PC-3 (cell line): Measurements from ENCODE around the gene FNDC7. TPM values are rescaled to one million over a fixed set of nuclear protein-coding genes. Genes with fewer than 3 reads are reported as not detected.
A peak's percentile ranks its signal among the peaks of the same experiment; 100 is the strongest.

Experiments
- ATAC-seq: fragments of 200-7000 bp; cut with Tn5 transposase; 2 replicates; pipeline ENCODE4 v1.9.1; 2020; ENCODE audit warnings: mild to moderate bottlenecking, moderate library complexity
- BruUV-seq: library from RNA; stranded (reverse); fragments of 400-500 nt; replicated peaks from 2 replicates; lab custom pipeline; 2021; lab: Mats Ljungman, UMichigan
- CTCF ChIA-PET: fragments of 300-600 bp; sonication (Branson Sonifier 250); formaldehyde crosslinking; loops from one replicate; lab custom pipeline; 2022; ENCODE audit warnings: antibody characterized with exemption; lab: Charles Lee
- POLR2A ChIA-PET: fragments of 300-600 bp; sonication (Branson Sonifier 250); formaldehyde crosslinking; loops from one replicate; lab custom pipeline; 2022; ENCODE audit warnings: antibody characterized with exemption; ENCODE audit not compliant: unreplicated experiment; lab: Charles Lee
- DNase-seq: peaks from one replicate; pipeline ENCODE4 v3.0.0-alpha.2; 2015
- H2AFZ ChIP-seq: fragments of 300-600 bp; sonication (generic); 2 replicates; pipeline ENCODE4 v1.6.0; 2016; ENCODE audit warnings: antibody characterized with exemption, low read length
- H3F3A ChIP-seq: fragments of 300-600 bp; sonication (generic); one replicate; pipeline ENCODE4 v1.6.0; 2017; ENCODE audit warnings: antibody characterized with exemption, low read length, control low read depth, mild to moderate bottlenecking; ENCODE audit not compliant: unreplicated experiment
- H3K27ac ChIP-seq: fragments of 300-600 bp; sonication (generic); 2 replicates; pipeline ENCODE4 v1.5.1; 2016; ENCODE audit warnings: mild to moderate bottlenecking, low read length
- H3K27me3 ChIP-seq: fragments of 300-600 bp; sonication (generic); 2 replicates; pipeline ENCODE4 v1.6.1; 2016; ENCODE audit warnings: low read length, mixed read lengths
- H3K36me3 ChIP-seq: fragments of 300-600 bp; sonication (generic); 2 replicates; pipeline ENCODE4 v1.6.1; 2016; ENCODE audit warnings: low read depth, mixed run types, low read length, mixed read lengths
- H3K4me1 ChIP-seq: fragments of 300-600 bp; sonication (generic); 2 replicates; pipeline ENCODE4 v1.5.1; 2016; ENCODE audit warnings: low read length; ENCODE audit not compliant: insufficient read depth
- H3K4me2 ChIP-seq: fragments of 300-600 bp; sonication (generic); 2 replicates; pipeline ENCODE4 v1.6.0; 2016; ENCODE audit warnings: low read length
- H3K4me3 ChIP-seq: fragments of 300-600 bp; sonication (generic); 2 replicates; pipeline ENCODE4 v1.5.1; 2016; ENCODE audit warnings: mild to moderate bottlenecking, low read length, mixed read lengths
- H3K79me2 ChIP-seq: fragments of 300-600 bp; sonication (generic); 2 replicates; pipeline ENCODE4 v1.6.1; 2017; ENCODE audit warnings: low read length, mixed read lengths
- H3K9ac ChIP-seq: fragments of 300-600 bp; sonication (generic); 2 replicates; pipeline ENCODE4 v1.6.0; 2016; ENCODE audit warnings: mild to moderate bottlenecking, low read length
- H3K9me2 ChIP-seq: fragments of 300-600 bp; sonication (generic); replicated peaks from 2 replicates; pipeline ENCODE4 v1.6.1; 2016; ENCODE audit warnings: mixed run types, low read length, mixed read lengths
- H3K9me3 ChIP-seq: fragments of 300-600 bp; sonication (generic); 2 replicates; pipeline ENCODE4 v1.6.1; 2016; ENCODE audit warnings: low read length, mixed read lengths
- H4K20me1 ChIP-seq: fragments of 300-600 bp; sonication (generic); 2 replicates; pipeline ENCODE4 v1.6.1; 2016; ENCODE audit warnings: low read length, mixed read lengths
- EZH2 ChIP-seq: fragments of 300-600 bp; sonication (generic); IDR thresholded peaks from one replicate; pipeline ENCODE4 v1.6.1; 2017; ENCODE audit warnings: antibody characterized with exemption, mild to moderate bottlenecking, low read length; ENCODE audit not compliant: unreplicated experiment
- EZH2phosphoT487 ChIP-seq: fragments of 300-600 bp; sonication (generic); IDR thresholded peaks from 2 replicates; pipeline ENCODE4 v1.6.1; 2018; ENCODE audit warnings: mild to moderate bottlenecking, antibody characterized with exemption, low read length, borderline replicate concordance
- intact Hi-C: fragments of 100-400 bp; cut with micrococcal nuclease; formaldehyde crosslinking; loops from 2 replicates; pipeline ENCODE4 v1.9.0; 2023
- total RNA-seq: library from RNA; depleted of rRNA; stranded (reverse); fragments of >200 nt; gene quantifications from 2 replicates; pipeline ENCODE4 v1.2.3, GENCODE V29; 2014
- TF ChIP-seq, protein P1 (sequence below): fragments of 300-600 bp; sonication (generic); conservative IDR thresholded peaks from 2 replicates; pipeline ENCODE4 v1.5.1; 2017; ENCODE audit warnings: antibody characterized with exemption, low read depth, mild to moderate bottlenecking, low read length

The FNDC7 gene
- total RNA-seq, 1 experiment from 2014 or later: not detected

DNA sequence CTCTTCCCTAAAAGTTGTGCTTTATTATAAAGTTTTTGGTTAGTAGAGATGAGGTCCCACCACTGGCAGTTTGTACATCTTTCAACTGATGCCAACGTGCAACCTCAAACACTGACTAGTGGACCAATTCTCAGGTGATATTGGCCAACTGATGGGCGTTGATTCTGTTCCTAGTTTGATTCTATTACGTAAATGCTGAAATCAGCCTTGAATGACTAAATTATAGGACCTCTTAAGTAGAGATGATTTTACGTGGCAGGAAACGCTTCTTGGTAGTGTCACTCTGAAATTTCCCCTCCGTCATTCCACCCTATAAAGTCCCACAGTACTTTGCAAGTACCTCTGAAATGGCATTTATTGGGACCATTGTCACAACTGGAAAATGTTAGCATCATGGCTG, 8.8 kb upstream of the FNDC7 start:
- Histone ChIP-seq H3K79me2 (no peaks in the 10 kb centered on the region), H3K9me2 (no peaks in the 10 kb centered on the region), H3F3A (peaks cover 22% of the 10 kb centered on the region), H3K27ac (peak overlapping the region; percentile 17; the same call in 1 of the 2 replicates), H3K4me1 (peaks cover 16% of the 10 kb centered on the region), H3K9me3 (no peaks in the 10 kb centered on the region), H3K27me3 (no peaks in the 10 kb centered on the region), H2AFZ (no peak overlapping the region), H3K4me3 (no peak overlapping the region), H3K9ac (no peak overlapping the region), H3K4me2 (peak overlapping the region; percentile 54), H3K36me3 (peaks cover 29% of the 10 kb centered on the region), H4K20me1 (no peaks in the 10 kb centered on the region)
- no TSS peak for BruUV-seq
- CTCF ChIA-PET: no interaction called here
- DNase-seq (peak; percentile 8), ATAC-seq (peak; percentile 30)
- POLR2A ChIA-PET: no interaction called here
- no peak for TF ChIP-seq EZH2
- TF ChIP-seq, protein P1, sequence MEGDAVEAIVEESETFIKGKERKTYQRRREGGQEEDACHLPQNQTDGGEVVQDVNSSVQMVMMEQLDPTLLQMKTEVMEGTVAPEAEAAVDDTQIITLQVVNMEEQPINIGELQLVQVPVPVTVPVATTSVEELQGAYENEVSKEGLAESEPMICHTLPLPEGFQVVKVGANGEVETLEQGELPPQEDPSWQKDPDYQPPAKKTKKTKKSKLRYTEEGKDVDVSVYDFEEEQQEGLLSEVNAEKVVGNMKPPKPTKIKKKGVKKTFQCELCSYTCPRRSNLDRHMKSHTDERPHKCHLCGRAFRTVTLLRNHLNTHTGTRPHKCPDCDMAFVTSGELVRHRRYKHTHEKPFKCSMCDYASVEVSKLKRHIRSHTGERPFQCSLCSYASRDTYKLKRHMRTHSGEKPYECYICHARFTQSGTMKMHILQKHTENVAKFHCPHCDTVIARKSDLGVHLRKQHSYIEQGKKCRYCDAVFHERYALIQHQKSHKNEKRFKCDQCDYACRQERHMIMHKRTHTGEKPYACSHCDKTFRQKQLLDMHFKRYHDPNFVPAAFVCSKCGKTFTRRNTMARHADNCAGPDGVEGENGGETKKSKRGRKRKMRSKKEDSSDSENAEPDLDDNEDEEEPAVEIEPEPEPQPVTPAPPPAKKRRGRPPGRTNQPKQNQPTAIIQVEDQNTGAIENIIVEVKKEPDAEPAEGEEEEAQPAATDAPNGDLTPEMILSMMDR: no peak
- TF ChIP-seq EZH2phosphoT487: no peak
- intact Hi-C loops: loop anchor here (1.0 kb wide), 1 partner anchor 42 kb away; the partner anchor contains the start of gene STXBP3

DNA sequence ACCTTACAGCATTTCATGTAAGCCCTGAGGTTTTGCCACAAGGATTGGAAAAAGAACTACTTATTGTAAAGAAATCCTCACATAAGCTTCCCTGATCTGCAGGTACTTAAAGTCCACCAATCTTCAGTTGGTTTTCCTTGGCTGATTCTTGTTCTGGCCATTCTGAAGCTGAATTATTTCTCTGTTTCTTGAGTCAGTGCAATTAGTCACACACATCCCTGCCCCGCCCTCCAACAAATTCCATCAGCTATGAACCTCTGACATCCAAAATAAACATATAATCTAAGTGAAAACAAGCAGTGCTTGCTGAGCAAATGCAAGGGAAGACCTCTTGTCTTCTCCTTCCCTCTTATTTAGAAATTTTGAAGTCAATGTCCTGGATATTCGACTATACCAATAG, 8.2 kb upstream of the FNDC7 start:
- DNase-seq (peak; percentile 78), ATAC-seq (peak; percentile 91)
- H3K9ac ChIP-seq: no peak overlapping the region
- peaks cover 22% of the 10 kb centered on the region for H3F3A ChIP-seq
- intact Hi-C loops: loop anchor here (1.0 kb wide), 1 partner anchor 42 kb away; the partner anchor contains the start of gene STXBP3
- BruUV-seq: no TSS peak
- H3K4me2 ChIP-seq: peak overlapping the region; percentile 54
- no peak overlapping the region for H3K4me3 ChIP-seq
- H3K4me1 ChIP-seq: peaks cover 16% of the 10 kb centered on the region
- H4K20me1 ChIP-seq: no peaks in the 10 kb centered on the region
- no peaks in the 10 kb centered on the region for H3K9me3 ChIP-seq
- peak overlapping the region; percentile 17; the same call in 1 of the 2 replicates for H3K27ac ChIP-seq
- ChIA-PET CTCF (no interaction called here), POLR2A (interaction anchor here (0.7 kb wide), 1 partner anchor 675 kb away, joined by 3 read pairs; no protein-coding TSS in a partner anchor)
- no peak for TF ChIP-seq EZH2phosphoT487
- TF ChIP-seq, protein P1: no peak
- no peak for TF ChIP-seq EZH2
- peaks cover 24% of the 10 kb centered on the region for H3K36me3 ChIP-seq
- no peaks in the 10 kb centered on the region for H3K27me3 ChIP-seq
- no peaks in the 10 kb centered on the region for H3K79me2 ChIP-seq
- no peak overlapping the region for H2AFZ ChIP-seq
- H3K9me2 ChIP-seq: no peaks in the 10 kb centered on the region

DNA sequence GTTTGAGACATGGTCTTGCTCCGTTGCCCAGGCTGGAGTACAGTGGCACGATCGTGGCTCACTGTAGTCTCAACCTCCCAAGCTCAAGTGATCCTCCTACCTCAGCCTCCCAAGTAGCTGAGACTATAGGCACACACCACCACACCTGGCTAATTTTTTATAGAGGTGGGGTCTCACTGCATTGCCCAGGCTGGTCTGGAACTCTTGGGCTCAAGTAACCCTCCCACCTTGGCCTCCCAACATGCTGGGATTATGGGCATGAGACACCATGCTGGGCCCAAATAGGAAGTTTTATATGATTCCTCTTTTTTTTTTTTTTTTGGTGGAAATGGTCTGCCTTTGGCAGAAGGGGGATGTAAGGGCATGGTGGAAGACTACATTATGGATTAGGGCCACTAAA, 6.1 kb upstream of the FNDC7 start:
- no peak overlapping the region for H3K27ac ChIP-seq
- H3K9me2 ChIP-seq: no peaks in the 10 kb centered on the region
- H3K9ac ChIP-seq: no peak overlapping the region
- CTCF ChIA-PET: no interaction called here
- POLR2A ChIA-PET: no interaction called here
- H3K4me1 ChIP-seq: peaks cover 16% of the 10 kb centered on the region
- no peak overlapping the region for H3K4me3 ChIP-seq
- intact Hi-C loops: no loop called here
- TF ChIP-seq EZH2phosphoT487 (no peak), EZH2 (no peak)
- TF ChIP-seq, protein P1: no peak
- H4K20me1 ChIP-seq: no peaks in the 10 kb centered on the region
- H2AFZ ChIP-seq: no peak overlapping the region
- BruUV-seq: no TSS peak
- DNase-seq (no peak), ATAC-seq (no peak)
- no peaks in the 10 kb centered on the region for H3K27me3 ChIP-seq
- H3F3A ChIP-seq: peaks cover 9% of the 10 kb centered on the region
- no peaks in the 10 kb centered on the region for H3K79me2 ChIP-seq
- peaks cover 3% of the 10 kb centered on the region for H3K36me3 ChIP-seq
- H3K4me2 ChIP-seq: no peak overlapping the region
- no peaks in the 10 kb centered on the region for H3K9me3 ChIP-seq
